Endodermal cell (in vitro differentiated cells): ENCODE measurements around the gene SLX1A. TPM values are rescaled to one million over a fixed set of nuclear protein-coding genes. Genes with fewer than 3 reads are reported as not detected.
A peak's percentile ranks its signal among the peaks of the same experiment; 100 is the strongest.

Experiments used
- DNase-seq: peaks from one replicate; pipeline ENCODE4 v3.0.0-alpha.2; 2017
- H3K27ac ChIP-seq: 2 replicates; pipeline ENCODE4 v1.5.1; 2013; ENCODE audit warnings: mild to moderate bottlenecking, low read depth, low read length, moderate library complexity
- H3K27me3 ChIP-seq: 2 replicates; pipeline ENCODE4 v1.6.1; 2013; ENCODE audit warnings: mild to moderate bottlenecking, low read length, moderate library complexity; ENCODE audit not compliant: insufficient read depth, control insufficient read depth, poor library complexity, severe bottlenecking
- H3K36me3 ChIP-seq: 2 replicates; pipeline ENCODE4 v1.7.0; 2013; ENCODE audit warnings: mild to moderate bottlenecking, low read length, moderate library complexity; ENCODE audit not compliant: control insufficient read depth, insufficient read depth
- H3K4me1 ChIP-seq: one replicate; pipeline ENCODE4 v1.7.0; 2013; ENCODE audit warnings: low read length; ENCODE audit not compliant: control insufficient read depth, insufficient read depth
- H3K4me3 ChIP-seq: 2 replicates; pipeline ENCODE4 v1.5.1; 2013; ENCODE audit warnings: mild to moderate bottlenecking, low read length, moderate library complexity
- H3K9ac ChIP-seq: 2 replicates; pipeline ENCODE4 v1.6.1; 2013; ENCODE audit warnings: mild to moderate bottlenecking, low read length, moderate library complexity; ENCODE audit not compliant: poor library complexity, severe bottlenecking; ENCODE audit errors: extremely low read depth
- H3K9me3 ChIP-seq: 2 replicates; pipeline ENCODE4 v1.6.1; 2013; ENCODE audit warnings: mild to moderate bottlenecking, low read length, moderate library complexity; ENCODE audit not compliant: control insufficient read depth
- H3K27ac Mint-ChIP-seq: 2 replicates; pipeline ENCODE4 v1.8.0; 2020; ENCODE audit warnings: mixed read lengths
- H3K27me3 Mint-ChIP-seq: 2 replicates; pipeline ENCODE4 v1.8.0; 2021; ENCODE audit warnings: mild to moderate bottlenecking, mixed read lengths; ENCODE audit not compliant: insufficient read depth
- H3K36me3 Mint-ChIP-seq: 2 replicates; pipeline ENCODE4 v1.8.0; 2020; ENCODE audit warnings: low read depth, mixed read lengths
- H3K4me1 Mint-ChIP-seq: 2 replicates; pipeline ENCODE4 v1.8.0; 2020; ENCODE audit warnings: mixed read lengths
- H3K4me3 Mint-ChIP-seq: 2 replicates; pipeline ENCODE4 v1.8.0; 2020; ENCODE audit warnings: mild to moderate bottlenecking, moderate library complexity, mixed read lengths
- H3K9me3 Mint-ChIP-seq: 2 replicates; pipeline ENCODE4 v1.8.0; 2020; ENCODE audit warnings: mild to moderate bottlenecking, mixed read lengths
- CTCF ChIP-seq: fragments of 200-600 bp; sonication (generic); conservative IDR thresholded peaks from 2 replicates; pipeline ENCODE4 v1.5.0; 2021; ENCODE audit warnings: antibody characterized with exemption, mild to moderate bottlenecking
- WGBS, 2 experiments: methylation state at CpG; one replicate each; pipeline versions ENCODE4 v1.1.5 to v1.1.7; 2013; ENCODE audit warnings: missing lambda C conversion rate in 2 of 2, mixed read lengths in 1 of 2; ENCODE audit not compliant: insufficient coverage in 1 of 2, insufficient read length in 1 of 2; 5-methylcytosine and 5-hydroxymethylcytosine counted together
- total RNA-seq, 2 donors: library from RNA; stranded (reverse); fragmentation: NEBNext Ultra II Directional in 1 of 2; extraction: Animal tissue kit (Norgen Biotek cat#: 25700) in 1 of 2; gene quantifications; 2 replicates in 1 of 2; 3 replicates in 1 of 2; pipeline ENCODE4 v1.2.1, GENCODE V29; 2021

Gene SLX1A
- total RNA-seq, 2 donors from 2014 or later, result 37.7 to 48.8 TPM

GRCh38 chr16:30186444-30186781 is 7.3 kb upstream of the SLX1A start:
- no peak for DNase-seq

DNA sequence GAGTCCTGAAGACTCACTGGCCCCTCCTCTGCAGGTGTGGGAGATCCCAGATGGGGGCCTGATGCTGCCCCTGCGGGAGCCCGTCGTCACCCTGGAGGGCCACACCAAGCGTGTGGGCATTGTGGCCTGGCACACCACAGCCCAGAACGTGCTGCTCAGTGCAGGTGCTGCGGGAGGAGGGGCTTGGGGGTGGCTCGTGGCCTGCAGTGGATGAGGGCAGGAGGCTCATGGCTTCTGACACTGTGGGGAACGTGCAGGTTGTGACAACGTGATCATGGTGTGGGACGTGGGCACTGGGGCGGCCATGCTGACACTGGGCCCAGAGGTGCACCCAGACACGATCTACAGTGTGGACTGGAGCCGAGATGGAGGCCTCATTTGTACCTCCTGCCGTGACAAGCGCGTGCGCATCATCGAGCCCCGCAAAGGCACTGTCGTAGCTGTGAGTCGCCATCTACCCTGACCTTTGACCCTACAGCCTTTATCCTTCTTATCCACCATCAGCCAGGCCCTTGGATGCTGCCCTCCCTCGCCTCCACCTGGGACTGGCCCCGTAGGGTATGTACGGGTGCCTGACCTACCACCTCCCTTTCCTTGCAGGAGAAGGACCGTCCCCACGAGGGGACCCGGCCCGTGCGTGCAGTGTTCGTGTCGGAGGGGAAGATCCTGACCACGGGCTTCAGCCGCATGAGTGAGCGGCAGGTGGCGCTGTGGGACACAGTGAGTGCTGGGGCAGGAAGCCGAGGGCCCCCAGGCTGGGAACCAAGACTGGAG is 6.7 kb upstream of the SLX1A start:
- 83 to 84% methylated on average over 26 to 36 of the region's 36 CpGs for WGBS, 2 experiments
- H3K9ac ChIP-seq, result no peak overlapping the region
- H3K27ac Mint-ChIP-seq, result no peak overlapping the region

More at GRCh38 chr16:30186444-30186781, 7.3 kb upstream of the SLX1A start:
- H3K9me3 ChIP-seq, result no peaks in the 10 kb centered on the region
- Mint-ChIP-seq H3K27me3 (peaks cover 26% of the 10 kb centered on the region), H3K4me1 (peaks cover 2% of the 10 kb centered on the region), H3K4me3 (no peak overlapping the region), H3K27ac (no peak overlapping the region), H3K36me3 (no peaks in the 10 kb centered on the region), H3K9me3 (no peaks in the 10 kb centered on the region)
- no peaks in the 10 kb centered on the region for H3K36me3 ChIP-seq
- no peak for TF ChIP-seq CTCF
- peaks cover 2% of the 10 kb centered on the region for H3K4me1 ChIP-seq
- 92 to 94% methylated on average over 7 to 9 of the region's 9 CpGs for WGBS, 2 experiments
- no peak overlapping the region for H3K27ac ChIP-seq
- no peak overlapping the region for H3K9ac ChIP-seq
- peaks cover 17% of the 10 kb centered on the region for H3K27me3 ChIP-seq
- no peak overlapping the region for H3K4me3 ChIP-seq

DNA sequence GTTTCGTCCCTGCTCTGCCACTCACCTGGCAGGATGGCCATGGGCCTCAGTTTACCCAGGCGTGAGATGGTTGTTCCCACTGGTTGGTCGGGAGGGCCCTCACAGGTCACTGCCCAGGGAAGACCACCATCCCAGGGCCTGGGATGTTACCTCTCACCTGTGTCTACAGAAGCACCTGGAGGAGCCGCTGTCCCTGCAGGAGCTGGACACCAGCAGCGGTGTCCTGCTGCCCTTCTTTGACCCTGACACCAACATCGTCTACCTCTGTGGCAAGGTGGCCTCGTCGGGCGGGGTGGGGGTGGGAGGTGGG is 6.2 kb upstream of the SLX1A start:
- Histone ChIP-seq H3K9ac (no peak overlapping the region), H3K4me1 (peaks cover 1% of the 10 kb centered on the region), H3K9me3 (no peaks in the 10 kb centered on the region), H3K27me3 (peaks cover 9% of the 10 kb centered on the region), H3K36me3 (no peaks in the 10 kb centered on the region), H3K4me3 (no peak overlapping the region), H3K27ac (no peak overlapping the region)
- no peaks in the 10 kb centered on the region for H3K36me3 Mint-ChIP-seq
- H3K27ac Mint-ChIP-seq, result no peak overlapping the region
- no peak overlapping the region for H3K4me3 Mint-ChIP-seq
- DNase-seq, result no peak
- WGBS, 2 experiments, result 80 to 87% methylated on average over 3 to 5 of the region's 9 CpGs
- peaks cover 2% of the 10 kb centered on the region for H3K4me1 Mint-ChIP-seq
- TF ChIP-seq CTCF, result no peak
- H3K27me3 Mint-ChIP-seq, result peaks cover 16% of the 10 kb centered on the region
- H3K9me3 Mint-ChIP-seq, result no peaks in the 10 kb centered on the region

More for the DNA sequence above, 6.7 kb upstream of the SLX1A start:
- TF ChIP-seq CTCF, result peak; percentile 95
- no peak overlapping the region for H3K27ac ChIP-seq
- H3K36me3 ChIP-seq, result no peaks in the 10 kb centered on the region
- peaks cover 2% of the 10 kb centered on the region for H3K4me1 ChIP-seq
- H3K4me3 Mint-ChIP-seq, result no peak overlapping the region
- DNase-seq, result peak; percentile 93
- H3K9me3 ChIP-seq, result no peaks in the 10 kb centered on the region
- peaks cover 2% of the 10 kb centered on the region for H3K4me1 Mint-ChIP-seq
- H3K9me3 Mint-ChIP-seq, result no peaks in the 10 kb centered on the region
- no peaks in the 10 kb centered on the region for H3K36me3 Mint-ChIP-seq
- peaks cover 21% of the 10 kb centered on the region for H3K27me3 Mint-ChIP-seq
- no peak overlapping the region for H3K4me3 ChIP-seq
- H3K27me3 ChIP-seq, result peaks cover 15% of the 10 kb centered on the region
